WERI-Rb-1 (cell line): ENCODE data around the gene RBPJL.

Experiments used
- DNase-seq: peaks from one replicate; pipeline ENCODE4 v3.0.0-alpha.2; 2020
- H3K27ac ChIP-seq: fragments of 250-450 bp; sonication (Bioruptor Pico); 2 replicates; pipeline ENCODE4 v1.5.1; 2020; ENCODE audit warnings: mild to moderate bottlenecking, moderate library complexity
- H3K27me3 ChIP-seq: fragments of 250-450 bp; sonication (Bioruptor Pico); 2 replicates; pipeline ENCODE4 v1.5.1; 2021; ENCODE audit warnings: mild to moderate bottlenecking, low read depth, moderate library complexity; ENCODE audit not compliant: insufficient read depth, severe bottlenecking
- H3K36me3 ChIP-seq: fragments of 250-450 bp; sonication (Bioruptor Pico); 2 replicates; pipeline ENCODE4 v1.5.1; 2020; ENCODE audit warnings: mild to moderate bottlenecking, moderate library complexity
- H3K4me3 ChIP-seq: 2 replicates; pipeline ENCODE4 v1.5.1; 2011; ENCODE audit warnings: low read depth, mild to moderate bottlenecking, control low read depth, low read length
- H3K9me3 ChIP-seq: fragments of 250-450 bp; sonication (Bioruptor Pico); 2 replicates; pipeline ENCODE4 v1.5.1; 2021; ENCODE audit warnings: mild to moderate bottlenecking, moderate library complexity; ENCODE audit not compliant: severe bottlenecking
- CTCF ChIP-seq: IDR thresholded peaks from 2 replicates; pipeline ENCODE4 v1.5.1; 2011; ENCODE audit warnings: low read depth, mild to moderate bottlenecking, control low read depth, inconsistent platforms, low read length

RBPJL gene

GRCh38 chr20:45313065-45313695 lies 6.5 kb downstream of the RBPJL start:
- no peak for TF ChIP-seq CTCF
- H3K27ac ChIP-seq = no peak overlapping the region
- DNase-seq = no peak

GRCh38 chr20:45313943-45314342 lies 7.3 kb downstream of the RBPJL start:
- Histone ChIP-seq H3K9me3 (no peaks in the 10 kb centered on the region), H3K27ac (no peak overlapping the region), H3K4me3 (no peak overlapping the region), H3K36me3 (no peaks in the 10 kb centered on the region), H3K27me3 (no peaks in the 10 kb centered on the region)
- DNase-seq = no peak
- TF ChIP-seq CTCF = no peak

More at GRCh38 chr20:45313065-45313695, 6.5 kb downstream of the RBPJL start:
- no peaks in the 10 kb centered on the region for H3K27me3 ChIP-seq
- H3K9me3 ChIP-seq = no peaks in the 10 kb centered on the region
- H3K4me3 ChIP-seq = no peak overlapping the region
- no peaks in the 10 kb centered on the region for H3K36me3 ChIP-seq

GRCh38 chr20:45315672-45316071 lies 9.0 kb downstream of the RBPJL start:
- H3K36me3 ChIP-seq = no peaks in the 10 kb centered on the region
- no peak overlapping the region for H3K4me3 ChIP-seq
- no peaks in the 10 kb centered on the region for H3K9me3 ChIP-seq
- TF ChIP-seq CTCF = no peak
- no peak for DNase-seq
- no peak overlapping the region for H3K27ac ChIP-seq
- no peaks in the 10 kb centered on the region for H3K27me3 ChIP-seq

GRCh38 chr20:45316150-45317080 lies 9.8 kb downstream of the RBPJL start:
- no peak overlapping the region for H3K4me3 ChIP-seq
- no peak for TF ChIP-seq CTCF
- no peak overlapping the region for H3K27ac ChIP-seq
- no peak for DNase-seq
- H3K36me3 ChIP-seq = no peaks in the 10 kb centered on the region
- H3K9me3 ChIP-seq = no peaks in the 10 kb centered on the region
- H3K27me3 ChIP-seq = no peaks in the 10 kb centered on the region

GRCh38 chr20:45317826-45318225 lies 11.2 kb downstream of the RBPJL start:
- H3K9me3 ChIP-seq = no peaks in the 10 kb centered on the region
- TF ChIP-seq CTCF = no peak
- H3K27ac ChIP-seq = no peak overlapping the region
- H3K4me3 ChIP-seq = no peak overlapping the region
- H3K27me3 ChIP-seq = no peaks in the 10 kb centered on the region
- H3K36me3 ChIP-seq = no peaks in the 10 kb centered on the region
- DNase-seq = no peak
